Endodermal cell (in vitro differentiated cells): ENCODE data around the gene PACRG. TPM values are rescaled to one million over a fixed set of nuclear protein-coding genes. Genes with fewer than 3 reads are reported as not detected.

Source experiments
- DNase-seq: peaks from one replicate; pipeline ENCODE4 v3.0.0-alpha.2; 2017
- H3K27ac ChIP-seq: 2 replicates; pipeline ENCODE4 v1.5.1; 2013; ENCODE audit warnings: mild to moderate bottlenecking, low read depth, low read length, moderate library complexity
- H3K27me3 ChIP-seq: 2 replicates; pipeline ENCODE4 v1.6.1; 2013; ENCODE audit warnings: mild to moderate bottlenecking, low read length, moderate library complexity; ENCODE audit not compliant: insufficient read depth, control insufficient read depth, poor library complexity, severe bottlenecking
- H3K36me3 ChIP-seq: 2 replicates; pipeline ENCODE4 v1.7.0; 2013; ENCODE audit warnings: mild to moderate bottlenecking, low read length, moderate library complexity; ENCODE audit not compliant: control insufficient read depth, insufficient read depth
- H3K4me1 ChIP-seq: one replicate; pipeline ENCODE4 v1.7.0; 2013; ENCODE audit warnings: low read length; ENCODE audit not compliant: control insufficient read depth, insufficient read depth
- H3K4me3 ChIP-seq: 2 replicates; pipeline ENCODE4 v1.5.1; 2013; ENCODE audit warnings: mild to moderate bottlenecking, low read length, moderate library complexity
- H3K9ac ChIP-seq: 2 replicates; pipeline ENCODE4 v1.6.1; 2013; ENCODE audit warnings: mild to moderate bottlenecking, low read length, moderate library complexity; ENCODE audit not compliant: poor library complexity, severe bottlenecking; ENCODE audit errors: extremely low read depth
- H3K9me3 ChIP-seq: 2 replicates; pipeline ENCODE4 v1.6.1; 2013; ENCODE audit warnings: mild to moderate bottlenecking, low read length, moderate library complexity; ENCODE audit not compliant: control insufficient read depth
- H3K27ac Mint-ChIP-seq: 2 replicates; pipeline ENCODE4 v1.8.0; 2020; ENCODE audit warnings: mixed read lengths
- H3K27me3 Mint-ChIP-seq: 2 replicates; pipeline ENCODE4 v1.8.0; 2021; ENCODE audit warnings: mild to moderate bottlenecking, mixed read lengths; ENCODE audit not compliant: insufficient read depth
- H3K36me3 Mint-ChIP-seq: 2 replicates; pipeline ENCODE4 v1.8.0; 2020; ENCODE audit warnings: low read depth, mixed read lengths
- H3K4me1 Mint-ChIP-seq: 2 replicates; pipeline ENCODE4 v1.8.0; 2020; ENCODE audit warnings: mixed read lengths
- H3K4me3 Mint-ChIP-seq: 2 replicates; pipeline ENCODE4 v1.8.0; 2020; ENCODE audit warnings: mild to moderate bottlenecking, moderate library complexity, mixed read lengths
- H3K9me3 Mint-ChIP-seq: 2 replicates; pipeline ENCODE4 v1.8.0; 2020; ENCODE audit warnings: mild to moderate bottlenecking, mixed read lengths
- WGBS, 2 experiments: methylation state at CpG; one replicate each; pipeline versions ENCODE4 v1.1.5 to v1.1.7; 2013; ENCODE audit warnings: missing lambda C conversion rate in 2 of 2, mixed read lengths in 1 of 2; ENCODE audit not compliant: insufficient coverage in 1 of 2, insufficient read length in 1 of 2; 5-methylcytosine and 5-hydroxymethylcytosine counted together
- total RNA-seq, 2 donors: library from RNA; stranded (reverse); fragmentation: NEBNext Ultra II Directional in 1 of 2; extraction: Animal tissue kit (Norgen Biotek cat#: 25700) in 1 of 2; gene quantifications; 2 replicates in 1 of 2; 3 replicates in 1 of 2; pipeline ENCODE4 v1.2.1, GENCODE V29; 2021
- TF ChIP-seq, protein P1 (sequence below): fragments of 200-600 bp; sonication (generic); conservative IDR thresholded peaks from 2 replicates; pipeline ENCODE4 v1.5.0; 2021; ENCODE audit warnings: antibody characterized with exemption, mild to moderate bottlenecking

PACRG gene
- total RNA-seq, 2 donors from 2014 or later: 0.42 to 0.44 TPM

DNA sequence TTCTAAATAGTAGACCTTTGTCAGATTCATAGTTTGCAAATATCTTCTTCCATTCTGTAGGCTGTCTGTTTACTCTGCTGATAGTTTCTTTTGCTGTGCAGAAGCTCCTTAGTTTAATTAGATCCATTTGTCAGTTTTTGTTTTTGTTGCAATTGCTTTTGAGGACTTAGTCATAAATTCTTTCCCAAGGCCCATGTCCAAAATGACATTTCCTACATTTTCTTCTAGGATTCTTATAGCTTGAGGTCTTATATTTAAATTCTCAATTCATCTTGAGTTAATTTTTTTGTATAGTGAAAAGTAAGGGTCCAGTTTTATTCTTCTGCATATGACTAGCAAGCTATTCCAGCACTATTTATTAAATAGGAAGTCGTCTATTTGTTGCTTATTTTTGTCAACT, 287.0 kb downstream of the PACRG start:
- no peak for DNase-seq
- H3K4me3 ChIP-seq: no peak overlapping the region
- H3K4me1 ChIP-seq: no peaks in the 10 kb centered on the region
- no peak overlapping the region for H3K9ac ChIP-seq
- no peak overlapping the region for H3K27ac ChIP-seq
- H3K9me3 ChIP-seq: no peaks in the 10 kb centered on the region
- peaks cover 9% of the 10 kb centered on the region for H3K27me3 ChIP-seq
- H3K27me3 Mint-ChIP-seq: peaks cover 23% of the 10 kb centered on the region
- no peaks in the 10 kb centered on the region for H3K36me3 ChIP-seq
- WGBS, 2 experiments: 87% methylated on average over 1 of the region's 1 CpG; no CpG with 5 or more reads in 1 of the 2 experiments
- peaks cover 4% of the 10 kb centered on the region for H3K4me1 Mint-ChIP-seq
- H3K9me3 Mint-ChIP-seq: no peaks in the 10 kb centered on the region
- H3K36me3 Mint-ChIP-seq: no peaks in the 10 kb centered on the region
- H3K4me3 Mint-ChIP-seq: no peak overlapping the region
- TF ChIP-seq, protein P1, sequence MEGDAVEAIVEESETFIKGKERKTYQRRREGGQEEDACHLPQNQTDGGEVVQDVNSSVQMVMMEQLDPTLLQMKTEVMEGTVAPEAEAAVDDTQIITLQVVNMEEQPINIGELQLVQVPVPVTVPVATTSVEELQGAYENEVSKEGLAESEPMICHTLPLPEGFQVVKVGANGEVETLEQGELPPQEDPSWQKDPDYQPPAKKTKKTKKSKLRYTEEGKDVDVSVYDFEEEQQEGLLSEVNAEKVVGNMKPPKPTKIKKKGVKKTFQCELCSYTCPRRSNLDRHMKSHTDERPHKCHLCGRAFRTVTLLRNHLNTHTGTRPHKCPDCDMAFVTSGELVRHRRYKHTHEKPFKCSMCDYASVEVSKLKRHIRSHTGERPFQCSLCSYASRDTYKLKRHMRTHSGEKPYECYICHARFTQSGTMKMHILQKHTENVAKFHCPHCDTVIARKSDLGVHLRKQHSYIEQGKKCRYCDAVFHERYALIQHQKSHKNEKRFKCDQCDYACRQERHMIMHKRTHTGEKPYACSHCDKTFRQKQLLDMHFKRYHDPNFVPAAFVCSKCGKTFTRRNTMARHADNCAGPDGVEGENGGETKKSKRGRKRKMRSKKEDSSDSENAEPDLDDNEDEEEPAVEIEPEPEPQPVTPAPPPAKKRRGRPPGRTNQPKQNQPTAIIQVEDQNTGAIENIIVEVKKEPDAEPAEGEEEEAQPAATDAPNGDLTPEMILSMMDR: no peak
- H3K27ac Mint-ChIP-seq: no peak overlapping the region

DNA sequence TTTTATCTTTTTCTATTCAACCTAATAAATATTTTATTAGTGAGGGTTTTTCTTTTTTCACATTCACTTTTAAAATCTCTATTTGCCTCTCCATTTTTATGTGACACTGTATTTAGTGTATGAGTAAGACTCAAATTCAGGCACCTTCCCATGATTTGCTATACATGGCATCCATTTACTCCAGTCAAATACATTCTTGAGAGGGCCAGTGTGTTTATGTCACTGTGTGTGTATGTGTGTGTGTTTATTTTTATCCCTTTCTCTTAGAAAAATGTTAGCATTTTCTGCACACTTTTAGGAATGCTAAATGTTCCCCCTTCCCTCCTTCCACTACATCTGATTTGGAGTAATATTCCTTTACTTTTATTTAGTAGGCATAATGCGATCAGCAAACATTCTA, 290.0 kb downstream of the PACRG start:
- no peaks in the 10 kb centered on the region for H3K4me1 Mint-ChIP-seq
- WGBS, 2 experiments: 88% methylated on average over 1 of the region's 1 CpG; no CpG with 5 or more reads in 1 of the 2 experiments

DNA sequence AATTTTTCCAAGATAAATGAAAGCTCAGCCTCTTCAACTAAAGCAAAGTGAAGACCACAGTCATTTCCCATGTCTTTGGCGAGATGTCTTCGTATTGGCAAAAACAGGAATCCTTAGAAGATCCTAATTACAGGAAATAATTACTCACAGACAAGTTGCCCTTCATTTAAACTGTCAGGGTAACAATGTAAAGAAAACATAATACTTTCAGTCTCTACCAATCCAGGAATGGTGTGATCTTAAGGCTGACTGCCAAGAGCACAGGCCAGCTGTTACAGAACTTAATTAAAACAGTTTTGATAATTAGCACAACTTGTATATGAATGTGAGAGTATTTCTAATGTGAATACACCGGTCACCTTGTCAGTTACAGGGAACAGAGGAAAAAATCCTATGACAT, 292.2 kb downstream of the PACRG start:
- Mint-ChIP-seq H3K27ac (no peak overlapping the region), H3K27me3 (peaks cover 3% of the 10 kb centered on the region), H3K4me3 (no peak overlapping the region), H3K9me3 (peaks cover 21% of the 10 kb centered on the region), H3K4me1 (no peaks in the 10 kb centered on the region), H3K36me3 (no peaks in the 10 kb centered on the region)
- no peak for DNase-seq
- no peak overlapping the region for H3K4me3 ChIP-seq
- H3K36me3 ChIP-seq: no peaks in the 10 kb centered on the region
- no peaks in the 10 kb centered on the region for H3K27me3 ChIP-seq
- no peak overlapping the region for H3K27ac ChIP-seq
- H3K4me1 ChIP-seq: no peaks in the 10 kb centered on the region
- no peak overlapping the region for H3K9ac ChIP-seq
- 88 to 96% methylated on average over 2 to 3 of the region's 3 CpGs for WGBS, 2 experiments
- TF ChIP-seq, protein P1: no peak
- peaks cover 3% of the 10 kb centered on the region for H3K9me3 ChIP-seq

More for the DNA sequence above, 290.0 kb downstream of the PACRG start:
- Histone ChIP-seq H3K4me3 (no peak overlapping the region), H3K4me1 (no peaks in the 10 kb centered on the region), H3K36me3 (no peaks in the 10 kb centered on the region), H3K9ac (no peak overlapping the region), H3K27me3 (no peaks in the 10 kb centered on the region), H3K27ac (no peak overlapping the region), H3K9me3 (no peaks in the 10 kb centered on the region)
- TF ChIP-seq, protein P1: no peak
- H3K4me3 Mint-ChIP-seq: no peak overlapping the region
- no peak overlapping the region for H3K27ac Mint-ChIP-seq
- H3K36me3 Mint-ChIP-seq: no peaks in the 10 kb centered on the region
- H3K9me3 Mint-ChIP-seq: peaks cover 4% of the 10 kb centered on the region
- peaks cover 3% of the 10 kb centered on the region for H3K27me3 Mint-ChIP-seq
- DNase-seq: no peak
